Fibroblast of the aortic adventitia (primary cell): ENCODE measurements around the gene MPV17L. TPM values are rescaled to one million over a fixed set of nuclear protein-coding genes. Genes with fewer than 3 reads are reported as not detected.
"Not testable (repeated sequence)": the region's sequence is repeated elsewhere in the genome, so short reads cannot be mapped to it uniquely, and the experiment has no call there.

Experiments used
- DNase-seq: peaks from one replicate; pipeline ENCODE4 v3.0.0-alpha.2; 2010; ENCODE audit warnings: low read depth
- H3K4me3 ChIP-seq: 2 replicates; pipeline ENCODE4 v1.5.1; 2011; ENCODE audit warnings: low read depth, mild to moderate bottlenecking, control low read depth, low read length, moderate library complexity
- total RNA-seq: library from RNA; depleted of rRNA; stranded (reverse); fragments of >200 nt; gene quantifications from 2 replicates; pipeline ENCODE4 v1.2.3, GENCODE V29; 2012; ENCODE audit warnings: low replicate concordance
- TF ChIP-seq, protein P1 (sequence below): IDR thresholded peaks from 2 replicates; pipeline ENCODE4 v1.5.1; 2011; ENCODE audit warnings: mild to moderate bottlenecking, low read length, control low read depth, inconsistent platforms; ENCODE audit not compliant: insufficient read depth

Gene MPV17L
- total RNA-seq, 1 donor = 3.3 TPM

DNA sequence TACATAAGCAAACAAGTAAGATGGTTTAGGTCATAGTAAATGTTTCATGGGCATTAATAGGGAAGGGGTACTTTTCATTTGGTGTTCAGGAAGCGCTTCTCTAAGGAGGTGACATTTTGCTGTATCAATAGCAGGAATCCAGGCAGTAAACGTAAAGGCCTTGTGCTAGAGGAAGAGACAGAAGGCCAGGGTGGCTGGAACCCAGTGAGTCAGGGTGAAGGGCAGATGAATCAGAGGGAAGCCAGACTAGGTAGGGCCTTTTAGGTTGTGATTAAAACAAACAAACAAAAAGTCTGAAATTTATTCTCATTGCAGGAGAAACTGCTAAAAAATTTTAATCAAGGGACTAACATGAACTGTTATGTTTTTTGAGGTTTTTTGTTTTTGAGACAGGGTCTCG, 45.3 kb downstream of the MPV17L start:
- H3K4me3 ChIP-seq = peak overlapping the region; percentile 19
- DNase-seq = peak; percentile 59
- TF ChIP-seq, protein P1, sequence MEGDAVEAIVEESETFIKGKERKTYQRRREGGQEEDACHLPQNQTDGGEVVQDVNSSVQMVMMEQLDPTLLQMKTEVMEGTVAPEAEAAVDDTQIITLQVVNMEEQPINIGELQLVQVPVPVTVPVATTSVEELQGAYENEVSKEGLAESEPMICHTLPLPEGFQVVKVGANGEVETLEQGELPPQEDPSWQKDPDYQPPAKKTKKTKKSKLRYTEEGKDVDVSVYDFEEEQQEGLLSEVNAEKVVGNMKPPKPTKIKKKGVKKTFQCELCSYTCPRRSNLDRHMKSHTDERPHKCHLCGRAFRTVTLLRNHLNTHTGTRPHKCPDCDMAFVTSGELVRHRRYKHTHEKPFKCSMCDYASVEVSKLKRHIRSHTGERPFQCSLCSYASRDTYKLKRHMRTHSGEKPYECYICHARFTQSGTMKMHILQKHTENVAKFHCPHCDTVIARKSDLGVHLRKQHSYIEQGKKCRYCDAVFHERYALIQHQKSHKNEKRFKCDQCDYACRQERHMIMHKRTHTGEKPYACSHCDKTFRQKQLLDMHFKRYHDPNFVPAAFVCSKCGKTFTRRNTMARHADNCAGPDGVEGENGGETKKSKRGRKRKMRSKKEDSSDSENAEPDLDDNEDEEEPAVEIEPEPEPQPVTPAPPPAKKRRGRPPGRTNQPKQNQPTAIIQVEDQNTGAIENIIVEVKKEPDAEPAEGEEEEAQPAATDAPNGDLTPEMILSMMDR = no peak

DNA sequence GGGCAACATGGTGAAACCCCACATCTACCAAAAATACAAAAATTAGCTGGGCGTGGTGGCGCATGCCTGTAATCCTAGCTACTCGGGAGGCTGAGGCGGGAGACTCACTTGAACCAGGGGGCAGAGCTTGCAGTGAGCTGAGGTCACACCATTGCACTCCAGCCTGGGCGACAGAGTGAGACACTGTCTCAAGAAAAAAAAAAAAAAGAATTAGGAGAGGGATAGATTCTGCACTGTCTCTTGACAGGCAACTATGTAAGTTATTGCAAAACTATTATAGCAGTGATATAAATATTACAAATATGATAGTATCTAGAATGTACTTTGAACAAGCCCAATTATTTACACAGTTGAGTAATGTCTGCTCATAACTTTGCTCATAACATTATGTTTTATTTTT, 46.6 kb downstream of the MPV17L start:
- H3K4me3 ChIP-seq, DNase-seq: not testable (repeated sequence)

DNA sequence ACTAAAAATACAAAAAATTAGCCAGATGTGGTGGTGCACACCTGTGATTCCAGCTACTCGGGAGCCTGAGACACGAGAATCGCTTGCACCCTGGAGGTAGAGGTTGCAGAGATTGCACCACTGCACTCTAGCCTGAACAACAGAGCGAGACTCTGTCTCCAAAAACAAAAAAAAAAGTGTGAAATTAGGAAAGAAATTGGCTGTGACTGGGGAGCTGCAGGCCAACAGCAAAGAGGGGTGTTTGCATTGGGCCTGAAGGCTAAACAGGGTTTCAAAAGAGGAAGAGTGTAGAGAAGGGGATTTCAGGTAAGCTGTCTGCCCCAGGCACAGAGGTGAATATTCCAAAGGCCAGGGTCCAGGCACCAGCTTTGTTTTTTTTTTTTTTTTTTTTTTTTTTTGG, 48.2 kb downstream of the MPV17L start:
- no peak overlapping the region for H3K4me3 ChIP-seq
- TF ChIP-seq, protein P1 = no peak
- DNase-seq = no peak

DNA sequence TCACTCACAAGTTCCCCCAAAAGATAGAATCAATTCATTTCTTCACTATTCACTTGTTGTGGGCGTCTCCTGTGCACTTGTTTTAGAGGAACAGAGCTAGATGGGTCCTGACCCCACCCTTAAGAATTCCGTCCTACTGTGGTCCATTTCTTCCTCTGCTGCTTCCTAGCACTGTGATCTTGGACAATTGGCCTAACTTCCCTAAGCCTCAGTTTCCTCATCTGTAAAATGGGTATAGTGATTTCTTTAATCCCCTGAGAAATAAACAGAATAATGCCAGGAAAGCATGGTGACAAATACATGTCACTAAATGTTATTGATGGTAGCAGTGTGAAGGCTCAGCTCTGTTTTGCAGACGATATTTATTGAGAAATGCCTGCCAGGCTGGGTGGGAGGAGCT, 48.7 kb downstream of the MPV17L start:
- H3K4me3 ChIP-seq = no peak overlapping the region
- TF ChIP-seq, protein P1 = no peak
- DNase-seq = no peak

GRCh38 chr16:15445450-15445849, 49.9 kb downstream of the MPV17L start:
- TF ChIP-seq, protein P1 = no peak
- no peak for DNase-seq
- H3K4me3 ChIP-seq = no peak overlapping the region

DNA sequence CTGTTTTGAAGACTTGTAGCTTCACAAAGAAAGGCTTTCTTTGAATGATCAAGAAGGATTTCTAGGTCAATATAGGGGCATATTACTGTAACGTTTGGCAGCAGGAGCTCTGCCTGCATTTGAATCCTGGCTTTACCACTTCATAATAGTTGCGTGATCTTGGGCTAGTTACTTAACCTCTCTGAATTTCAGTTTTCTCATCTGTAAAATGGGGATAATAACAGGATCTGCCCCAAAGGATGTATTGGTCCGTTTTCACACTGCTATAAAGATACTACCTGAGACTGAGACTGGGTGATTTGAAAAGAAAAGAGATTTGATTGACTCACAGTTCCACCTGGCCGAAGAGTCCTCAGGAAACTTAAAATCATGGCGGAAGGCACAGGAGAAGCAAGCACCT, 51.3 kb downstream of the MPV17L start:
- TF ChIP-seq, protein P1 = no peak
- no peak overlapping the region for H3K4me3 ChIP-seq
- no peak for DNase-seq

GRCh38 chr16:15450624-15451023, 55.1 kb downstream of the MPV17L start:
- peak; percentile 67 for DNase-seq
- TF ChIP-seq, protein P1 = no peak

More at GRCh38 chr16:15450624-15451023, 55.1 kb downstream of the MPV17L start:
- H3K4me3 ChIP-seq = no peak overlapping the region
